ENCODE data around the gene PHYHD1. TPM values are rescaled to one million over a fixed set of nuclear protein-coding genes. Genes with fewer than 3 reads are reported as not detected.

The PHYHD1 gene
- total and polyA plus RNA-seq, 2 of the 13 experiments (the other 11 are each of a cell fraction or from before 2014, with no cell fraction given), result 10.6 to 25.3 TPM

- TF ChIP-seq HMGXB4 (CRISPR knock-in tag; IDR thresholded peaks at IDR 0.05; ENCODE audit: borderline replicate concordance in 1 of 2, low read depth in 1 of 2) (no peak), NR3C1 (CRISPR knock-in tag; IDR thresholded peaks at IDR 0.05) (no peak), SALL1 (CRISPR knock-in tag; IDR thresholded peaks at IDR 0.05) (peak; percentile 73), ZNF800 (CRISPR knock-in tag; IDR thresholded peaks at IDR 0.05) (0 out of 2 replicates have a peak, but pooled peaks have one; percentile 30), GMEB2 (CRISPR knock-in tag; IDR thresholded peaks at IDR 0.05; ENCODE audit: low read depth) (no peak), BATF2 (CRISPR knock-in tag; IDR thresholded peaks at IDR 0.05) (peak; percentile 84; the same call in 1 of the 2 replicates), ZIK1 (CRISPR knock-in tag; IDR thresholded peaks at IDR 0.05; ENCODE audit: borderline replicate concordance, low read depth) (0 out of 2 replicates have a peak, but pooled peaks have one; percentile 28), MTERF4 (CRISPR knock-in tag; IDR thresholded peaks at IDR 0.05) (no peak), CSRNP1 (CRISPR knock-in tag; IDR thresholded peaks at IDR 0.05) (peak; percentile 38; the same call in 1 of the 2 replicates), HNF4A (CRISPR knock-in tag; IDR thresholded peaks at IDR 0.05) (peak; percentile 75), FOXK1 (CRISPR knock-in tag; IDR thresholded peaks at IDR 0.05; ENCODE audit: borderline replicate concordance, low read depth) (no peak), KDM5B (CRISPR knock-in tag; IDR thresholded peaks at IDR 0.05; ENCODE audit: borderline replicate concordance) (peak; percentile 71; the same call in 1 of the 2 replicates), RCOR2 (CRISPR knock-in tag; IDR thresholded peaks at IDR 0.05) (peak; percentile 31; the same call in 1 of the 2 replicates), ZNF616 (CRISPR knock-in tag; IDR thresholded peaks at IDR 0.05; ENCODE audit: low read depth) (0 out of 2 replicates have a peak, but pooled peaks have one; percentile 60), ZNF781 (CRISPR knock-in tag; IDR thresholded peaks at IDR 0.05; ENCODE audit: borderline replicate concordance, not compliant biosample characterization) (peak; percentile 19)
These were observed 3.5 kb upstream of the PHYHD1 start (continued) for GRCh38 chr9:128917151-128917849.
